ENCODE data around the gene GAREM2.

DNA sequence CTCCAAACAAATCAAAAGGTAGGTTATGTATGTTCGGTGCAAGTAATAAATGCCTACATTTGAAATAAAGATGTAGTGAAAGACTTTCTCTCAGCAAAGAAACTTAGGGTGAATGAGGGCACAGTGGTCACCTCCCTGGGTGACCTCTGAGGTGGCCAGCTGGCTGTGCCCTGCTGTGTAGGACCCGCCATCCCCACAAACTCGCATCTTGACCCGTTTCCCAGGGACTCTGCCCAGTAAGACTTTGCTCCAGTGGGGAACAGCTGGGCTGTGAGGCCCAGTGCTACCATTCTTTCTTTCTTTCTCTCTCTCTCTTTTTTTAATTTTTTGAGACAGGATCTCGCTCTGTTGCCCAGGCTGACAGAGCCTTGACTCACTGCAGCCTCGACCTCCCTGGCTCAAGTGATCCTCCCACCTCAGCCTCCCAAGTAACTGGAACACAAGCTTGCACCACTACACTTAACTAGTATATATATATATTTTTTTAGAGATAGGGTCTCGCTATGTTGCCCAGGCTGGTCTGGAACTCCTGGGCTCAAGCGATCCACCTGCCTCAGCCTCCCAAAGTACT is 8.2 kb upstream of the GAREM2 start:
- TF ChIP-seq, protein P1, sequence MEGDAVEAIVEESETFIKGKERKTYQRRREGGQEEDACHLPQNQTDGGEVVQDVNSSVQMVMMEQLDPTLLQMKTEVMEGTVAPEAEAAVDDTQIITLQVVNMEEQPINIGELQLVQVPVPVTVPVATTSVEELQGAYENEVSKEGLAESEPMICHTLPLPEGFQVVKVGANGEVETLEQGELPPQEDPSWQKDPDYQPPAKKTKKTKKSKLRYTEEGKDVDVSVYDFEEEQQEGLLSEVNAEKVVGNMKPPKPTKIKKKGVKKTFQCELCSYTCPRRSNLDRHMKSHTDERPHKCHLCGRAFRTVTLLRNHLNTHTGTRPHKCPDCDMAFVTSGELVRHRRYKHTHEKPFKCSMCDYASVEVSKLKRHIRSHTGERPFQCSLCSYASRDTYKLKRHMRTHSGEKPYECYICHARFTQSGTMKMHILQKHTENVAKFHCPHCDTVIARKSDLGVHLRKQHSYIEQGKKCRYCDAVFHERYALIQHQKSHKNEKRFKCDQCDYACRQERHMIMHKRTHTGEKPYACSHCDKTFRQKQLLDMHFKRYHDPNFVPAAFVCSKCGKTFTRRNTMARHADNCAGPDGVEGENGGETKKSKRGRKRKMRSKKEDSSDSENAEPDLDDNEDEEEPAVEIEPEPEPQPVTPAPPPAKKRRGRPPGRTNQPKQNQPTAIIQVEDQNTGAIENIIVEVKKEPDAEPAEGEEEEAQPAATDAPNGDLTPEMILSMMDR (IDR thresholded peaks at IDR 0.05) = no peak
- no peak for TF ChIP-seq POLR2AphosphoS5 (IDR thresholded peaks at IDR 0.05; ENCODE audit: insufficient read depth in 1 of 2, low read depth in 1 of 2)
